ENCODE results near the gene MEF2A.

DNA sequence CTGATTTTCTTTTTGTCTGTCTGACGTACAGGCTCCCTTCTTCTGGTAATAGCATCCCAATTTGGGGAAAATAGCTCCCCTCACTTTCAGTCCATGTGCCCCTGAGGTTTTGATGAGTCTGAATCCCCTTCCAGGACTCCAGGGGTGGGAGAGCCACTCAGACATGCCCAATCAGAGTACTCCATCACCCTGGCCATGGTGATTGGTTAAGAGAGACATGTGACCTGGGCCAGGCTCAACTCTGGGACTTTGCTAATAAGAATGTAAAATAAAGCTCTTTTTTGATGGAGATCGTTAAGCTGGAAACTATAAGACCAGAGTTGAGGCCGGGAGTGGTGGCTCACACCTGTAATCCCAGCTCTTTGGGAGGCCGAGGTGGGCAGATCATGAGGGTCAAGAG is 9.2 kb upstream of the MEF2A start:
- TF ChIP-seq, protein P1, sequence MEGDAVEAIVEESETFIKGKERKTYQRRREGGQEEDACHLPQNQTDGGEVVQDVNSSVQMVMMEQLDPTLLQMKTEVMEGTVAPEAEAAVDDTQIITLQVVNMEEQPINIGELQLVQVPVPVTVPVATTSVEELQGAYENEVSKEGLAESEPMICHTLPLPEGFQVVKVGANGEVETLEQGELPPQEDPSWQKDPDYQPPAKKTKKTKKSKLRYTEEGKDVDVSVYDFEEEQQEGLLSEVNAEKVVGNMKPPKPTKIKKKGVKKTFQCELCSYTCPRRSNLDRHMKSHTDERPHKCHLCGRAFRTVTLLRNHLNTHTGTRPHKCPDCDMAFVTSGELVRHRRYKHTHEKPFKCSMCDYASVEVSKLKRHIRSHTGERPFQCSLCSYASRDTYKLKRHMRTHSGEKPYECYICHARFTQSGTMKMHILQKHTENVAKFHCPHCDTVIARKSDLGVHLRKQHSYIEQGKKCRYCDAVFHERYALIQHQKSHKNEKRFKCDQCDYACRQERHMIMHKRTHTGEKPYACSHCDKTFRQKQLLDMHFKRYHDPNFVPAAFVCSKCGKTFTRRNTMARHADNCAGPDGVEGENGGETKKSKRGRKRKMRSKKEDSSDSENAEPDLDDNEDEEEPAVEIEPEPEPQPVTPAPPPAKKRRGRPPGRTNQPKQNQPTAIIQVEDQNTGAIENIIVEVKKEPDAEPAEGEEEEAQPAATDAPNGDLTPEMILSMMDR (IDR thresholded peaks at IDR 0.05; ENCODE audit: borderline replicate concordance, extremely low read depth, low read length, poor library complexity, severe bottlenecking) = no peak
- TF ChIP-seq EZH2 (IDR thresholded peaks at IDR 0.05; ENCODE audit: borderline replicate concordance, low read depth, low read length, severe bottlenecking) = no peak
